Activated CD4-positive, alpha-beta T cell treated with anti-CD3 and anti-CD28 coated beads for 24 hours (primary cell): ENCODE measurements around the gene AVP.
"Not testable (repeated sequence)": the region's sequence is repeated elsewhere in the genome, so short reads cannot be mapped to it uniquely, and the experiment has no call there.

ENCODE experiments used
- DNase-seq, 2 donors: peaks; one replicate each; pipeline ENCODE4 v3.0.0-alpha.2; 2020; ENCODE audit warnings: low read depth in 2 of 2

AVP gene

GRCh38 chr20:3082955-3083952 is 1.3 kb downstream of the AVP start:
- DNase-seq, result no peak

DNA sequence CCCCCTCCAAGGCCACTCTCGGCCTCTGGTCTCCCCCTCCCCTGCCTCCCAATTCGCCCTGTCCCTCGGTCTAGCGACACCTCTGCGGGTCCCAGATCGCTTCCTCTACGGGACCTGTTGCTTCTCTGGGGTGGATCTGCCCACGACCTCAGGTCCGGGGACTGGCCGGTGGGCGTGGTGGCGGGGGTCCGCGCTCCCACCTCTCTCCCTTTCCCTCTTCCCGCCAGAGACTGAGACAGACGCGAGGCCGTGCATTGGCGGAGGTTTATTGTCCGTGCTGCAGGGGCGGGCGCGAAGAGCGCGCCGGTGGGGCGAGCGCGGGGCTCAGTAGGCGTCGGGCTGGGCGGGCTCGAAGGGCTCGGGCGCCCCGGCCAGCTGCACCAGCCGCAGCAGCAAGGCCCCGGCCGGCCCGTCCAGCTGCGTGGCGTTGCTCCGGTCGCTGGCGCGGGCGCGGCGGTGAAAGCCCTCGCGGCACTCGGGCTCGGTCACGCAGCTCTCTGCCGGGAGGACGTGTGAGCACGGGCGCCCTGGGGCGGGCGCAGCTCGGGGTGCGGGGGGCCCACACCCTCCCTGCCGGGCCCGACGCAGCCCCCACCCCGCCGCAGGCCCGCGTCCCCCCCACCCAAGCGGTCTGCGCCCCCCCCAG is 2.1 kb downstream of the AVP start:
- DNase-seq, result no peak

DNA sequence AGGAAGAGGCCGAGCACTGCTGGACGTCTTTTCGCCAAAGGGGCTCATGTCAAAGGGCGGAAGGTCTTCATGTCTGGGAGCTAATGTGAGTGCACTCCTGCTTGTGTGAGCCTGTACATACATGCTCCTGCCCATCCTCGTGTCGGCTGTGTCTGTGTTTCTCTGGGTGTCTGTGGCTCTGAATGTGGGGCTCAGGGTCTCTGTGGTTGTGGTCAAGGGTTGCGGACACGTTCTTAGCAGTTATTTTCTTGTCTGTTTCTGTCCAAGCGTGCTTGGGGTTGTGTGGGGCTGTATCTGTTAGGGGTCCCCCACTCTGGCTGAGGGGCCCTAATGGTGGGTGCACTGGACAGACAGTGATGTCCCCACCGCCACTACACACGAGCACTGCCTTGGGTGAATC is 2.9 kb downstream of the AVP start:
- no peak for DNase-seq

DNA sequence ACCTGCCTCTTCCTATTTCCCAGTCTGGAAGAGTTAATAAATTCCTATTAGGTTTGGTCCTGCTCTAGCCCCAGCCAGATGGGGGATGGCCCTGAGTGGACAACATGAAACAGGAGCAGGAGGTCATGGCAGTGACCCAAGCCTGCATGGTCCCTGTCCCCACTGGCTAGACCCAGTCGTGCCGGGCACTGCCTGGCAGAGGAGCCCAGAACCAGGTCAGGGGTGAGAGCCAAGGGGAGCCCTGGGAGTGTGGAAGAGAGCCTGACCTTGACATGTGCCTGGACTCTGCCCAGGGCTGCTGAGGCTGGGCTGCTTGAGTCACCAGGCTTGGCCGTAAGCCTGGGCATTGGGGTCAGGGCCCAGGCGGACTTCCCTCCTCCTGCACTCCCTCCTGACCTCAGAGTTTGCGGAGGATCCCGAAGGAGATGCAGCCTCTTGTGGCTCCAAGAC is 3.6 kb downstream of the AVP start:
- no peak for DNase-seq

GRCh38 chr20:3077618-3078134 is 6.8 kb downstream of the AVP start:
- no peak for DNase-seq

DNA sequence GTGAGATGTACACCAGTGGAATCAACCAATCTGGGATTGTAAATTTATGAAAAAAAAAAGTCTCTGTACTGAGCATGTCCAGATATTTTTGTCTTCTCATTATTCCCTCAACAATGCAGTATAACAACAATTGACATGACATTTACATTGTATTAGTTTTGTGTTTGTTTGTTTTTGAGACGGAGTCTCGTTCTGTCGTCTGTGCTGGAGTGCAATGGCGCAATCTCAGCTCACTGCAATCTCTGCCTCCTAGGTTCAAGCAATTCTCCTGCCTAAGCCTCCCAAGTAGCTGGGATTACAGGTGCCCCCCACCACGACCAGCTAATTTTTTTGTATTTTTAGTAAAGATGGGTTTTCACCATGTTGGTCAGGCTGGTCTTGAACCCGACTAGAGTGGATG is 9.2 kb downstream of the AVP start:
- DNase-seq, result not testable (repeated sequence)

DNA sequence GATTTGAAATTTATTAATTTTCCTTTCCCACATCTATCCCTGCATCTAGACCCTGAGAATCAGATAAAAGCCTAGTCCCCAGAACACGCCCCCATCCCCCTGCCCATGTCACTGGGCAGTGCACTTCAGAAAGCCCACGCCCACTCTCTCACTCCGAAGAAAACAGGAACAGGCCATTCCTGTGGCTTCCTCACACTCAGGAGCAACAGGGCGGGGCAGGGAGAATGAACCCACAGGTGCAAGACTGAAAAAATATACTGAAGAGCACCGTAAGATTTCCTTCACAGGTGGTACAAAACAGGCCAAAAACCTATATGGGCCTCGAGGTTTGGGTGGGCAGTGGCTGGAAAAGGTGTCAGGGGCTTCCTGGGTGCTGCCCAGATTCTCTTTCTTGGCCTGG is 9.7 kb downstream of the AVP start:
- DNase-seq, result no peak

DNA sequence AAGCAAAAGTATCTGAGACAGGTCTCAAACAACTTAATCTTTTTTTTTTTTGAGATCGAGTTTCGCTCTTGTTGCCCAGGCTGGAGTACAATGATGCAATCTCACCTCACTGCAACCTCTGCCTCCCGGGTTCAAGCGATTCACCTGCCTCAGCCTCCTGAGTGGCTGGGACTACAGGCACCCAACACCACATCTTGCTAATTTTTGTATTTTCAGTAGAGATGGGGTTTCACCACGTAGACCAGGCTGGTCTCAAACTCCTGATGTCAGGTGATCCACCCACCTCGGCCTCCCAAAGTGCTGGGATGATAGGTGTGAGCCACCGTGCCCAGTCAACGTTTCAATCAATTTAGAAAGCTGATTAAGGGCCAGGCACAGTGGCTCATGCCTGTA is 11.3 kb downstream of the AVP start:
- not testable (repeated sequence) for DNase-seq

DNA sequence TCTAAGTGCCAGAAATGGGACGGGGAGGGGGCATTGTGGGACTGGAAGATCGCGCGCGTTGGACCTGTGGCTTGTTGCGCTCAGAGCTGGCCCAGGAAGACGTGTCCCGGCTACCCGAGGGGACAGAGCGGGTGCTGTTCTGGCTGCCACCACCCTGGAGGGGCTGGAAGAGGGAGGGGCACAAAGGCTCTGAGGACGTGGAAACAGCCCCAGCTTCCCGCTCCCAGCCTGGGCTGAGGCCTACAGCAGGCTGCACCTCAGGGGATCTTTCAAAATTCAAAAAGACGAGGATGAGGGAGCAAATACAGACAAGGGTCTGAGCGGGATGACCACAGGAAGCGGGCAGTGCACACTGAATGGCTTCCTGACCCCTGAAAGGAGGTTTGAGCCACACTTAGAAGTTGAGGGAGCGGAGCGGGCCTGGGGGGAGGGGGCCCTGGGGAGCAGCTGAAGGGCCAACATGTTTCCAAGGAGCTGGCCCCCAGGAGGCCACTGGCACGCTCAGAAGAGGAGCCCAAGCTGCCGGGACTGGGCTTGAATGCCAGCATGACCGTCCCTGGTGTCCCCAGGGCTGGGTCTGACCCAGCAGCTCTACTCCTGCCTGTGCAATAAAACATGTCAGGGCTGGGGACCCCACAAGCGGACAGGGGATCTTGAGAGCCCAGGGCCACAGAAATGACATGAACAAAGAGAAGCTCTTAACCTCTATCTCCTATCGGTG is 11.8 kb downstream of the AVP start:
- DNase-seq, result no peak

- DNase-seq, result peak; percentile 50 to 58
Measured at GRCh38 chr20:3071610-3072529, 12.7 kb downstream of the AVP start, which contains the start of gene OXT. OXT (plus strand) TSS chr20:3071620; CDS start chr20:3071656, 36 bp downstream.

DNA sequence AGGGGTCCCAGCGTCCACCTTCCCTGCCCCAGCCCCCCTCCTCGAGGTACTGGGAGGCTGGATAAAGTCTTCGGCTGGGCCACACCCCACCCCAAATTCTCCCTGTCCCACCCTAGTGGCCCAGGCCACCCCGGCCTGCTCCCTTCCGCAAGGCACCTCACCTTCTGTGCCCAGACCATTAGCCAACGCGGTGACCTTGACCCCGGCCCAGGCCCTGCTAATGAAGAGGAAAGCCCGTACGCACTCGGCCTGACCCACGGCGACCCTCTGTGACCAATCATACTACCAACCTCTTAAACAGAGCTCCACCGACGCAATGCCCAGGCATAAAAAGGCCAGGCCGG is 13.3 kb downstream of the AVP start:
- no peak for DNase-seq

GRCh38 chr20:3070725-3071124 is 13.8 kb downstream of the AVP start:
- DNase-seq, result no peak

GRCh38 chr20:3068986-3069900 is 15.3 kb downstream of the AVP start:
- no peak for DNase-seq

GRCh38 chr20:3068075-3068474 is 16.4 kb downstream of the AVP start:
- no peak for DNase-seq

GRCh38 chr20:3067139-3068014 is 17.1 kb downstream of the AVP start:
- DNase-seq, result no peak

DNA sequence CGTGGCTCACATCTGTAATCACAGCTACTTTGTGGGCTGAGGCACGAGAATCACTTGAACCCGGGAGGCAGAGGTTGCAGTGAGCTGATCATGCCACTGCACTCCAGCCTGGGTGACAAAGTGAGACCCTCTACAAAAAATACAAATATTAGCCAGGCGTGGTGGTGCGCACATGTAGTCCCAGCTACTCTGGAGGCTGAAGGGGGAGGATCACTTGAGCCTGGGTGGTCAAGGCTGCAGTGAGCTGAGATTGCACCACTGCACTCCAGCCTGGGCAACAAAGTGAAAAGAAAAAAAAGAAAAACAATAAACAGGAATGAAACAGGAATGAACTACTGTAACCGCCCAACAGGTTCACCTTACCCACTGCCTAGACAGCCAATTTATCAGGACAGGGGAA is 20.4 kb downstream of the AVP start:
- DNase-seq, result not testable (repeated sequence)

GRCh38 chr20:3059489-3059888 is 25.0 kb downstream of the AVP start:
- DNase-seq, result no peak

GRCh38 chr20:3051385-3052019 is 33.0 kb downstream of the AVP start:
- no peak for DNase-seq
